Esophagus squamous epithelium (tissue), 4 donors: ENCODE results near the gene COL27A1.

Source experiments
- CTCF ChIP-seq, 6 experiments: fragments of 450-650 bp in 4 of 6; fragments of 200-600 bp in 2 of 6; sonication (generic) in 2 of 6; IDR thresholded peaks; one replicate each; pipeline ENCODE4 v1.5.1; 2016 to 2019; ENCODE audit warnings: antibody characterized with exemption in 6 of 6, mild to moderate bottlenecking in 4 of 6, moderate library complexity in 4 of 6
- POLR2A ChIP-seq, 4 donors: fragments of 450-650 bp; IDR thresholded peaks; one replicate each; pipeline ENCODE4 v1.6.1; 2017; ENCODE audit warnings: antibody characterized with exemption in 4 of 4, mild to moderate bottlenecking in 4 of 4, moderate library complexity in 3 of 4

GRCh38 chr9:114258866-114259797, 103.8 kb downstream of the COL27A1 start:
- TF ChIP-seq CTCF (IDR thresholded peaks at IDR 0.05) (no peak), POLR2A (IDR thresholded peaks at IDR 0.05) (no peak)
